ENCODE data around the gene TACC3.
"Not testable (repeated sequence)": the region's sequence is repeated elsewhere in the genome, so short reads cannot be mapped to it uniquely, and the experiment has no call there.

TACC3 gene

GRCh38 chr4:1721003-1721665 lies at the start of gene TACC3, which contains the start of gene TMEM129:
TSS of gene TACC3 (plus strand) at chr4:1721521. CDS start at chr4:1723422, 1,901 bp downstream.
TSS of gene TMEM129 (minus strand) at chr4:1721323. CDS start at chr4:1720837, 486 bp downstream.
- peak; percentile 74 for DNase-seq (ENCODE audit: low read depth)

- no peak for DNase-seq (ENCODE audit: low read depth)
Observed at GRCh38 chr4:1673671-1674070, 47.6 kb upstream of the TACC3 start.

- no peak for DNase-seq (ENCODE audit: low read depth)
Observed at GRCh38 chr4:1674682-1675081, 46.6 kb upstream of the TACC3 start.

GRCh38 chr4:1675136-1675801 lies 46.1 kb upstream of the TACC3 start:
- DNase-seq (ENCODE audit: low read depth): no peak

- no peak for DNase-seq (ENCODE audit: low read depth)
Observed at GRCh38 chr4:1675802-1676137, 45.6 kb upstream of the TACC3 start.

GRCh38 chr4:1676605-1677525 lies 44.5 kb upstream of the TACC3 start:
- DNase-seq (ENCODE audit: low read depth): no peak

GRCh38 chr4:1678244-1678643 lies 43.1 kb upstream of the TACC3 start:
- no peak for DNase-seq (ENCODE audit: low read depth)

GRCh38 chr4:1682860-1683259 lies 38.5 kb upstream of the TACC3 start:
- no peak for DNase-seq (ENCODE audit: low read depth)

- peak; percentile 67 for DNase-seq (ENCODE audit: low read depth)
Observed at GRCh38 chr4:1683261-1683735, 38.0 kb upstream of the TACC3 start.

GRCh38 chr4:1683736-1684505 lies 37.4 kb upstream of the TACC3 start, which contains the start of gene FAM53A:
TSS of gene FAM53A (minus strand) at chr4:1684313. CDS start at chr4:1668741, 15,572 bp downstream.
- peak; percentile 73 for DNase-seq (ENCODE audit: low read depth)

GRCh38 chr4:1684506-1685234 lies 36.7 kb upstream of the TACC3 start:
- DNase-seq (ENCODE audit: low read depth): no peak

- no peak for DNase-seq (ENCODE audit: low read depth)
Observed at GRCh38 chr4:1685235-1686150, 35.8 kb upstream of the TACC3 start.

- DNase-seq (ENCODE audit: low read depth): no peak
Observed at GRCh38 chr4:1686440-1687036, 34.8 kb upstream of the TACC3 start.

- no peak for DNase-seq (ENCODE audit: low read depth)
Observed at GRCh38 chr4:1690698-1691097, 30.6 kb upstream of the TACC3 start.

- no peak for DNase-seq (ENCODE audit: low read depth)
Observed at GRCh38 chr4:1691737-1692373, 29.5 kb upstream of the TACC3 start.

GRCh38 chr4:1693131-1693896 lies 28.0 kb upstream of the TACC3 start:
- peak; percentile 39 for DNase-seq (ENCODE audit: low read depth)

- DNase-seq (ENCODE audit: low read depth): no peak
Observed at GRCh38 chr4:1695913-1696312, 25.4 kb upstream of the TACC3 start.

- DNase-seq (ENCODE audit: low read depth): not testable (repeated sequence)
Observed at GRCh38 chr4:1701671-1702070, 19.6 kb upstream of the TACC3 start.

Measured in GM04504 (cell line).